GM12878 (cell line): ENCODE data around the gene PTPRU. TPM values are rescaled to one million over a fixed set of nuclear protein-coding genes. Genes with fewer than 3 reads are reported as not detected.
"Not testable (repeated sequence)": the region's sequence is repeated elsewhere in the genome, so short reads cannot be mapped to it uniquely, and the experiment has no call there.

Experiments
- ATAC-seq: fragments of 200-7000 bp; cut with Tn5 transposase; 3 replicates; pipeline ENCODE4 v1.9.1; 2020; ENCODE audit warnings: mild to moderate bottlenecking, moderate library complexity
- BruUV-seq: library from RNA; stranded (reverse); fragments of 400-500 nt; replicated peaks from 2 replicates; lab custom pipeline; 2021; lab: Mats Ljungman, UMichigan
- CTCF ChIA-PET: fragments of 300-600 bp; sonication (Branson Sonifier 250); formaldehyde crosslinking; extraction: SDS; loops from one replicate; lab custom pipeline; 2021; ENCODE audit warnings: inconsistent platforms; lab: Yijun Ruan, JAX
- POLR2A ChIA-PET: fragments of 350-600 bp; formaldehyde crosslinking; extraction: SDS; loops from one replicate; lab custom pipeline; 2021; ENCODE audit warnings: inconsistent platforms; lab: Charles Lee
- RAD21 ChIA-PET: fragments of 300-600 bp; sonication (Branson Sonifier 250); formaldehyde crosslinking; loops from one replicate; lab custom pipeline; 2023; ENCODE audit warnings: antibody characterized with exemption; ENCODE audit not compliant: unreplicated experiment; lab: Charles Lee
- SMC1A ChIA-PET: fragments of 300-600 bp; sonication (Branson Sonifier 250); formaldehyde crosslinking; loops from one replicate; lab custom pipeline; 2023; ENCODE audit not compliant: unreplicated experiment, uncharacterized antibody; lab: Charles Lee
- DNase-seq: peaks from one replicate; pipeline ENCODE4 v3.0.0-alpha.2; 2011; ENCODE audit warnings: low read depth, low spot score
- FAIRE-seq: peaks from 3 replicates; lab custom pipeline; 2011; peaks lifted over from hg19 to GRCh38; lab: Jason Lieb, UNC
- H2AFZ ChIP-seq: 2 replicates; pipeline ENCODE4 v1.6.0; 2011; ENCODE audit warnings: low read depth, low read length, control low read depth; ENCODE audit not compliant: control insufficient read depth
- H3K27ac ChIP-seq: 2 replicates; pipeline ENCODE4 v1.5.1; 2011; ENCODE audit warnings: control low read depth; ENCODE audit not compliant: control insufficient read depth, insufficient read depth
- H3K27me3 ChIP-seq, 2 experiments: replicated peaks in 1 of 2; 2 replicates each; pipeline versions ENCODE4 v1.6.0 to v1.6.1; 2011; ENCODE audit warnings: low read length in 1 of 2; ENCODE audit not compliant: control insufficient read depth in 2 of 2, insufficient read depth in 2 of 2
- H3K36me3 ChIP-seq, 2 experiments: 2 replicates each; pipeline ENCODE4 v1.5.1; 2011; ENCODE audit warnings: low read length in 1 of 2; ENCODE audit not compliant: control insufficient read depth in 2 of 2, insufficient read depth in 2 of 2
- H3K4me1 ChIP-seq: 2 replicates; pipeline ENCODE4 v1.6.1; 2011; ENCODE audit warnings: mild to moderate bottlenecking, low read length, moderate library complexity, mixed read lengths; ENCODE audit not compliant: control insufficient read depth, insufficient read depth
- H3K4me2 ChIP-seq: 2 replicates; pipeline ENCODE4 v1.6.0; 2011; ENCODE audit warnings: control low read depth; ENCODE audit not compliant: control insufficient read depth, insufficient read depth
- H3K4me3 ChIP-seq: fragments of 200-600 bp; sonication (generic); 2 replicates; pipeline ENCODE4 v1.5.1; 2016
- H3K79me2 ChIP-seq: 2 replicates; pipeline ENCODE4 v1.6.0; 2011; ENCODE audit warnings: low read length; ENCODE audit not compliant: control insufficient read depth, insufficient read depth
- H3K9ac ChIP-seq: 2 replicates; pipeline ENCODE4 v1.8.0; 2011; ENCODE audit warnings: low read length, control low read depth, mixed read lengths; ENCODE audit not compliant: control insufficient read depth, insufficient read depth
- H3K9me3 ChIP-seq: replicated peaks from 3 replicates; pipeline ENCODE4 v1.5.1; 2011; ENCODE audit warnings: mild to moderate bottlenecking, low read length; ENCODE audit not compliant: control insufficient read depth, insufficient read depth
- H4K20me1 ChIP-seq: 2 replicates; pipeline ENCODE4 v1.6.0; 2011; ENCODE audit not compliant: control insufficient read depth, insufficient read depth
- BRCA1 ChIP-seq: IDR thresholded peaks from 2 replicates; pipeline ENCODE4 v1.6.1; 2011; ENCODE audit warnings: low read depth, low read length, improper control_type of control experiment
- DPF2 ChIP-seq: fragments of 450-650 bp; IDR thresholded peaks from 2 replicates; pipeline ENCODE4 v1.6.1; 2017; ENCODE audit warnings: mild to moderate bottlenecking
- EP300 ChIP-seq, 2 experiments: fragments of 150-350 bp in 1 of 2; IDR thresholded peaks; 2 replicates each; pipeline ENCODE4 v1.6.1; 2011 to 2012; ENCODE audit warnings: low read depth in 2 of 2, low read length in 2 of 2, borderline replicate concordance in 1 of 2, improper control_type of control experiment in 1 of 2, inconsistent platforms in 1 of 2; ENCODE audit not compliant: control insufficient read depth in 1 of 2
- EZH2 ChIP-seq: IDR thresholded peaks from 2 replicates; pipeline ENCODE4 v1.6.1; 2012; ENCODE audit warnings: low read depth, mild to moderate bottlenecking, control low read depth, inconsistent platforms, low read length, borderline replicate concordance; ENCODE audit not compliant: control insufficient read depth
- IKZF1 ChIP-seq: fragments of 450-650 bp; conservative IDR thresholded peaks from 2 replicates; pipeline ENCODE4 v1.6.1; 2017; ENCODE audit warnings: antibody characterized with exemption, mild to moderate bottlenecking
- LARP7 ChIP-seq: fragments of 450-650 bp; IDR thresholded peaks from 2 replicates; pipeline ENCODE4 v1.6.1; 2017; ENCODE audit warnings: mild to moderate bottlenecking
- NFIC ChIP-seq: IDR thresholded peaks from 2 replicates; pipeline ENCODE4 v1.6.1; 2012; ENCODE audit warnings: low read depth, mild to moderate bottlenecking, inconsistent platforms, low read length, moderate library complexity
- RELB ChIP-seq: fragments of 450-650 bp; IDR thresholded peaks from 2 replicates; pipeline ENCODE4 v1.6.1; 2017; ENCODE audit warnings: low read depth, mild to moderate bottlenecking, moderate library complexity
- STAT3 ChIP-seq: IDR thresholded peaks from 2 replicates; pipeline ENCODE4 v1.6.1; 2011; ENCODE audit warnings: low read depth, low read length, improper control_type of control experiment
- SUZ12 ChIP-seq: fragments of 200-600 bp; sonication (generic); IDR thresholded peaks from one replicate; pipeline ENCODE4 v1.6.1; 2018; ENCODE audit warnings: antibody characterized with exemption, mild to moderate bottlenecking; ENCODE audit not compliant: unreplicated experiment
- WGBS: methylation state at CpG from one replicate; pipeline ENCODE4 v1.1.6; 2016; ENCODE audit warnings: low lambda C conversion rate; ENCODE audit not compliant: insufficient replicate concordance, insufficient coverage; ENCODE audit errors: missing lambda C conversion rate; 5-methylcytosine and 5-hydroxymethylcytosine counted together
- in situ Hi-C: fragments of 300-500 bp; cut with MboI; formaldehyde crosslinking; loops from 9 replicates; pipeline ENCODE4 v1.14.3; 2018; ENCODE audit warnings: mixed read lengths
- intact Hi-C: fragments of 100-400 bp; cut with micrococcal nuclease; formaldehyde crosslinking; loops from one replicate; pipeline ENCODE4 v1.14.2; 2022; ENCODE audit not compliant: unreplicated experiment
- polyA plus RNA-seq, 11 experiments: library from polyadenylated mRNA; depleted of rRNA in 4 of 11; unstranded in 6 of 11; stranded (reverse) in 5 of 11; fragments of >200 nt; fragmentation: Nextera tagmentation in 4 of 11; fragmentation: Illumina TruSeq in 1 of 11; extraction: Ambion mirVana in 4 of 11; extraction: Trizol in 1 of 11; gene quantifications; 1 replicate in 1 of 11; 2 replicates in 10 of 11; pipeline versions ENCODE4 v1.2.1 to v1.2.3, GENCODE V29; 2011 to 2016; ENCODE audit warnings: inconsistent platforms in 2 of 11, missing spikeins in 2 of 11, low read depth in 1 of 11
- total RNA-seq, 4 experiments: library from RNA; depleted of rRNA in 3 of 4; stranded (reverse); fragments of >200 nt in 3 of 4; fragmentation: Illumina TruSeq in 1 of 4; extraction: Trizol in 1 of 4; gene quantifications; 2 replicates each; pipeline versions ENCODE4 v1.2.1 to v1.2.3, GENCODE V29; 2013 to 2021

Gene PTPRU
- total and polyA plus RNA-seq, 10 of the 15 experiments (the other 5 are each of a cell fraction or from before 2014, with no cell fraction given), result 0.04 to 2.5 (median 0.73) TPM

- no peak for TF ChIP-seq RELB
Observed at GRCh38 chr1:29234471-29234870, 1.9 kb upstream of the PTPRU start (continued).

- POLR2A ChIA-PET, H3K79me2 ChIP-seq, ATAC-seq, RAD21 ChIA-PET, DNase-seq, H2AFZ ChIP-seq, FAIRE-seq, H3K27ac ChIP-seq, H3K9me3 ChIP-seq, H3K4me2 ChIP-seq, H3K36me3 ChIP-seq, H4K20me1 ChIP-seq, H3K4me3 ChIP-seq, H3K4me1 ChIP-seq, BruUV-seq, H3K9ac ChIP-seq: not testable (repeated sequence)
- CTCF ChIA-PET, result interaction anchor here (1.1 kb wide), 1 partner anchor 16 kb away, joined by 3 read pairs; no protein-coding TSS in a partner anchor
- in situ Hi-C loops, result loop anchor here (5.0 to 10.0 kb wide), 2 partner anchors 1472 to 1680 kb away; no protein-coding TSS in a partner anchor
- SMC1A ChIA-PET, result interaction anchor here (0.6 kb wide), 1 partner anchor 313 kb away, joined by 4 read pairs; no protein-coding TSS in a partner anchor
- H3K27me3 ChIP-seq, result peaks cover 10 to 21% of the 10 kb centered on the region in 2 experiments
- intact Hi-C loops, result loop anchor here (5.0 kb wide), 1 partner anchor 872 kb away; no protein-coding TSS in a partner anchor
- WGBS, result 41% methylated on average over 9 of the region's 9 CpGs
Observed at GRCh38 chr1:29234881-29235280, 1.4 kb upstream of the PTPRU start.

DNA sequence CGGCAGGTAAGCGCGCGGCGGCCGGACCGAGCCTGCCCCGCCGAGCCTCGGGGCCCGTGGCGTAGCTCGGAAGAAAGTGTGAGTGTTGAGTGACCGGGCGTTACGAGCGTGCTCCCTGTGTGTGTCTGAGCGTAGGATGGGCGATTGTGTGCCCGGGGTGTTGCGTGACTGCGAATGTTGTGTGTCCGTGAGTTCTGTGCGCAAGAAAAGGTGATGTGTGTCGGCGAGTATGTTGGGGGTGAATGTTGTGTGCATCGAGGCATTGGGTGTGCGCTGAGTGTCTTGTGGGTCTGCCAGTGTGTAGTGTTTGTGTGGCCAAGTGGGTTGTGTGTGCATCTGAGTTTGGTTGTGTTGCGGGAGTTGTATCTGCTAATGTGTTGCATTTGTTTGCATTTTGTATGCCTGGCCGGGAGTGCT is 398 bp downstream of the PTPRU start:
- in situ Hi-C loops, result loop anchor here (5.0 to 10.0 kb wide), 2 partner anchors 1471 to 1678 kb away; no protein-coding TSS in a partner anchor
- CTCF ChIA-PET, result interaction anchor here (1.4 kb wide), 1 partner anchor 996 kb away, joined by 3 read pairs; no protein-coding TSS in a partner anchor
- H3K4me1 ChIP-seq, result peaks cover 8% of the 10 kb centered on the region
- no peaks in the 10 kb centered on the region for H3K36me3 ChIP-seq
- FAIRE-seq (no peak), DNase-seq (no peak)
- H4K20me1 ChIP-seq, result no peaks in the 10 kb centered on the region
- no peaks in the 10 kb centered on the region for H3K79me2 ChIP-seq
- SMC1A ChIA-PET, result no interaction called here
- RAD21 ChIA-PET, result interaction anchor here (1.0 kb wide), 3 partner anchors 17 to 1543 kb away, joined by 3 read pairs; no protein-coding TSS in a partner anchor
- H3K27ac ChIP-seq, result no peak overlapping the region
- H3K27me3 ChIP-seq, result peaks cover 10 to 21% of the 10 kb centered on the region in 2 experiments
- H3K4me2 ChIP-seq, result peak overlapping the region; percentile 77
- POLR2A ChIA-PET, result no interaction called here
- H3K9me3 ChIP-seq, result no peaks in the 10 kb centered on the region
- BruUV-seq, result no TSS peak
- TF ChIP-seq SUZ12 (peak; percentile 85), EP300 (IDR thresholded peaks at IDR 0.05; ENCODE audit: borderline replicate concordance in 1 of 2, control insufficient read depth in 1 of 2, low read depth in 2 of 2, low read length in 2 of 2) (no peak), STAT3 (no peak), BRCA1 (no peak), IKZF1 (no peak), NFIC (no peak), EZH2 (peak; percentile 84; the same call in 1 of the 2 replicates), DPF2 (0 out of 2 replicates have a peak, but pooled peaks have one; percentile 13), LARP7 (0 out of 2 replicates have a peak, but pooled peaks have one; percentile 5)
- TF ChIP-seq, all 136 proteins: peak for 4
- intact Hi-C loops, result loop anchor here (2.0 to 5.0 kb wide), 3 partner anchors 612 to 1144 kb away; no protein-coding TSS in a partner anchor
- no peak overlapping the region for H3K9ac ChIP-seq
- peak overlapping the region; percentile 27; the same call in 1 of the 2 replicates for H3K4me3 ChIP-seq
- WGBS, result 5% methylated on average over 30 of the region's 30 CpGs
- peak overlapping the region; percentile 36; the same call in 1 of the 2 replicates for H2AFZ ChIP-seq
- no peak for ATAC-seq
